Panc1 (cell line): ENCODE data around the gene POU2F2. TPM values are rescaled to one million over a fixed set of nuclear protein-coding genes. Genes with fewer than 3 reads are reported as not detected.

Experiments used
- ATAC-seq: fragments of 200-7000 bp; cut with Tn5 transposase; 2 replicates; pipeline ENCODE4 v1.9.1; 2020; ENCODE audit warnings: mild to moderate bottlenecking, moderate library complexity
- BruUV-seq: library from RNA; stranded (reverse); fragments of 400-500 nt; replicated peaks from 2 replicates; lab custom pipeline; 2021; lab: Mats Ljungman, UMichigan
- CTCF ChIA-PET: fragments of 300-600 bp; sonication (Branson Sonifier 250); formaldehyde crosslinking; loops from one replicate; lab custom pipeline; 2022; ENCODE audit warnings: antibody characterized with exemption; lab: Charles Lee
- POLR2A ChIA-PET: fragments of 300-600 bp; sonication (Branson Sonifier 250); formaldehyde crosslinking; loops from one replicate; lab custom pipeline; 2022; ENCODE audit warnings: antibody characterized with exemption; lab: Charles Lee
- DNase-seq: peaks from one replicate; pipeline ENCODE4 v3.0.0-alpha.2; 2010; ENCODE audit warnings: low read depth, low spot score
- H3K27ac ChIP-seq: 2 replicates; pipeline ENCODE4 v1.5.1; 2011; ENCODE audit warnings: mild to moderate bottlenecking, low read length, inconsistent platforms
- H3K27me3 ChIP-seq: fragments of 200-500 bp; sonication (Bioruptor generic); 2 replicates; pipeline ENCODE4 v1.6.0; 2014; ENCODE audit warnings: low read length, inconsistent platforms; ENCODE audit not compliant: control insufficient read depth, insufficient read depth
- H3K36me3 ChIP-seq: fragments of 200-500 bp; sonication (Bioruptor generic); 2 replicates; pipeline ENCODE4 v1.5.1; 2014; ENCODE audit warnings: inconsistent platforms, mild to moderate bottlenecking, low read length, moderate library complexity; ENCODE audit not compliant: control insufficient read depth, insufficient read depth
- H3K4me1 ChIP-seq: 2 replicates; pipeline ENCODE4 v1.5.1; 2011; ENCODE audit warnings: inconsistent platforms, mild to moderate bottlenecking, low read length, moderate library complexity; ENCODE audit not compliant: control insufficient read depth, insufficient read depth
- H3K4me3 ChIP-seq, 2 experiments: 2 replicates each; pipeline ENCODE4 v1.5.1; 2011 to 2012; ENCODE audit warnings: low read depth in 2 of 2, low read length in 2 of 2, mild to moderate bottlenecking in 2 of 2, inconsistent platforms in 1 of 2, moderate library complexity in 1 of 2
- H3K9me3 ChIP-seq: fragments of 200-500 bp; sonication (Bioruptor generic); 2 replicates; pipeline ENCODE4 v1.5.1; 2014; ENCODE audit warnings: low read depth, mild to moderate bottlenecking, inconsistent platforms, low read length, moderate library complexity; ENCODE audit not compliant: control insufficient read depth, insufficient read depth
- CTCF ChIP-seq: fragments of 450-650 bp; IDR thresholded peaks from 2 replicates; pipeline ENCODE4 v1.5.1; 2017; ENCODE audit warnings: mild to moderate bottlenecking
- POLR2AphosphoS5 ChIP-seq: IDR thresholded peaks from 2 replicates; pipeline ENCODE4 v1.6.1; 2012; ENCODE audit warnings: mild to moderate bottlenecking, low read depth, low read length, moderate library complexity
- REST ChIP-seq, 2 experiments: IDR thresholded peaks; 2 replicates each; pipeline ENCODE4 v1.6.1; 2011 to 2012; ENCODE audit warnings: low read depth in 2 of 2, control low read depth in 1 of 2, low read length in 1 of 2, mild to moderate bottlenecking in 1 of 2, moderate library complexity in 1 of 2; ENCODE audit not compliant: insufficient read depth in 1 of 2
- SIN3A ChIP-seq: IDR thresholded peaks from 2 replicates; pipeline ENCODE4 v1.6.1; 2012; ENCODE audit warnings: low read depth, mild to moderate bottlenecking, low read length, moderate library complexity, borderline replicate concordance; ENCODE audit not compliant: insufficient read depth
- TCF7L2 ChIP-seq: IDR thresholded peaks from 2 replicates; pipeline ENCODE4 v1.6.1; 2011; ENCODE audit warnings: mild to moderate bottlenecking, low read depth, low read length, inconsistent platforms
- in situ Hi-C: cut with HindIII; loops from 2 replicates; pipeline ENCODE4 v1.10.0; 2016; ENCODE audit warnings: low sequenced_read_pairs, low pct_unique_long_range_greater_than_20kb
- intact Hi-C: fragments of 100-400 bp; cut with micrococcal nuclease; formaldehyde crosslinking; loops from one replicate; pipeline ENCODE4 v1.10.0; 2022; ENCODE audit not compliant: unreplicated experiment
- total RNA-seq: library from RNA; stranded (reverse); gene quantifications from one replicate; pipeline ENCODE4 v1.2.1, GENCODE V29; 2021; ENCODE audit not compliant: unreplicated experiment

POU2F2 gene
- total RNA-seq, 1 experiment from 2014 or later: 0.10 TPM

- H3K4me3 ChIP-seq: no peak overlapping the region
- POLR2A ChIA-PET: interaction anchor here (0.7 kb wide), 1 partner anchor 51 kb away, joined by 4 read pairs; no protein-coding TSS in a partner anchor
Observed at GRCh38 chr19:42174958-42175734, 42.9 kb upstream of the POU2F2 start.

DNA sequence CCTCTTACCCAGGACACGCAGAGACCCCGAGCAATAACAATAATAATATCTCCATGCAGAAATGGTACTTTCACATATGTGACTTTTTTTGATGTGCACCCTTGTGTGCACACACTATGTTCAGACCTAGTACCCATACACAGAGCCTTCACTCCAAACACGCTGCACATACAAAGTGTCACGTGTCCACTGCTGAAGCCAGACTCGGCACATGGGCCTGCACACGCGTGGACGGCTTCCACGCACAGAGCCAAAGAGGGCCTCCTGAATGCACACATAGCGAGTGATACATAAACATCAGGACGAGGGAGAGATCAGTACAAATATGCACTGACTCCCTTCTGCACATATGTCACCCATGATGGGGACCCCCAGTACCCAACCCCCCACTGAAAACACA lies 41.9 kb upstream of the POU2F2 start:
- H3K27me3 ChIP-seq: peaks cover 14% of the 10 kb centered on the region
- H3K36me3 ChIP-seq: no peaks in the 10 kb centered on the region
- ChIA-PET CTCF (no interaction called here), POLR2A (no interaction called here)
- TF ChIP-seq SIN3A (no peak), CTCF (no peak), REST (IDR thresholded peaks at IDR 0.05; ENCODE audit: insufficient read depth in 1 of 2, low read depth in 2 of 2, low read length in 1 of 2) (no peak), POLR2AphosphoS5 (no peak), TCF7L2 (no peak)
- BruUV-seq: no TSS peak
- intact Hi-C loops: no loop called here
- H3K4me1 ChIP-seq: no peaks in the 10 kb centered on the region
- H3K9me3 ChIP-seq: no peaks in the 10 kb centered on the region
- DNase-seq: no peak
- in situ Hi-C loops: no loop called here
- H3K4me3 ChIP-seq: no peak overlapping the region
- no peak overlapping the region for H3K27ac ChIP-seq
- ATAC-seq: no peak

More at GRCh38 chr19:42174958-42175734, 42.9 kb upstream of the POU2F2 start:
- DNase-seq: no peak
- in situ Hi-C loops (no loop called here), intact Hi-C loops (no loop called here)
- TF ChIP-seq TCF7L2 (no peak), CTCF (no peak)
- no peaks in the 10 kb centered on the region for H3K4me1 ChIP-seq
- CTCF ChIA-PET: no interaction called here
- H3K27me3 ChIP-seq: peaks cover 15% of the 10 kb centered on the region
- no TSS peak for BruUV-seq
- no peaks in the 10 kb centered on the region for H3K9me3 ChIP-seq
- H3K27ac ChIP-seq: no peak overlapping the region
- no peak for ATAC-seq
- H3K36me3 ChIP-seq: no peaks in the 10 kb centered on the region
